GM23248 (cell line): Measurements from ENCODE around the gene NAA80. TPM values are rescaled to one million over a fixed set of nuclear protein-coding genes. Genes with fewer than 3 reads are reported as not detected.
"Not testable (repeated sequence)": the region's sequence is repeated elsewhere in the genome, so short reads cannot be mapped to it uniquely, and the experiment has no call there.

Experiments
- DNase-seq: peaks from one replicate; pipeline ENCODE4 v3.0.0-alpha.2; 2015
- H2AFZ ChIP-seq: fragments of 200-600 bp; sonication (generic); 2 replicates; pipeline ENCODE4 v1.6.1; 2016; ENCODE audit warnings: antibody characterized with exemption
- H3F3A ChIP-seq: fragments of 200-600 bp; sonication (generic); 2 replicates; pipeline ENCODE4 v1.6.1; 2016; ENCODE audit warnings: mild to moderate bottlenecking, antibody characterized with exemption, mixed run types; ENCODE audit not compliant: insufficient read depth
- H3K27ac ChIP-seq: fragments of 200-600 bp; sonication (generic); 2 replicates; pipeline ENCODE4 v1.5.1; 2016; ENCODE audit warnings: mild to moderate bottlenecking
- H3K27me3 ChIP-seq: fragments of 200-600 bp; sonication (generic); replicated peaks from 2 replicates; pipeline ENCODE4 v1.6.1; 2016; ENCODE audit warnings: mild to moderate bottlenecking; ENCODE audit not compliant: insufficient read depth
- H3K36me3 ChIP-seq: fragments of 200-600 bp; sonication (generic); 2 replicates; pipeline ENCODE4 v1.6.1; 2016; ENCODE audit warnings: low read depth, mild to moderate bottlenecking
- H3K4me1 ChIP-seq: fragments of 200-600 bp; sonication (generic); 2 replicates; pipeline ENCODE4 v1.6.1; 2016; ENCODE audit warnings: mild to moderate bottlenecking; ENCODE audit not compliant: insufficient read depth
- H3K4me2 ChIP-seq: fragments of 200-600 bp; sonication (generic); one replicate; pipeline ENCODE4 v1.6.1; 2016; ENCODE audit warnings: mild to moderate bottlenecking; ENCODE audit not compliant: unreplicated experiment
- H3K4me3 ChIP-seq: fragments of 200-600 bp; sonication (generic); 2 replicates; pipeline ENCODE4 v1.5.1; 2016; ENCODE audit warnings: mild to moderate bottlenecking
- H3K79me2 ChIP-seq: fragments of 200-600 bp; sonication (generic); 2 replicates; pipeline ENCODE4 v1.6.1; 2016; ENCODE audit warnings: mild to moderate bottlenecking; ENCODE audit not compliant: insufficient read depth
- H3K9ac ChIP-seq: fragments of 200-600 bp; sonication (generic); 2 replicates; pipeline ENCODE4 v1.6.1; 2016; ENCODE audit warnings: mild to moderate bottlenecking
- H3K9me2 ChIP-seq: fragments of 200-600 bp; sonication (generic); 2 replicates; pipeline ENCODE4 v1.6.1; 2016; ENCODE audit warnings: mixed run types, mild to moderate bottlenecking, moderate library complexity; ENCODE audit not compliant: insufficient read depth
- H3K9me3 ChIP-seq: fragments of 200-600 bp; sonication (generic); one replicate; pipeline ENCODE4 v1.6.1; 2017; ENCODE audit warnings: low read depth
- H4K20me1 ChIP-seq: fragments of 200-600 bp; sonication (generic); 2 replicates; pipeline ENCODE4 v1.6.0; 2016; ENCODE audit not compliant: insufficient read depth
- EZH2 ChIP-seq: fragments of 200-600 bp; sonication (generic); IDR thresholded peaks from 2 replicates; pipeline ENCODE4 v1.6.1; 2018; ENCODE audit warnings: antibody characterized with exemption, mild to moderate bottlenecking; ENCODE audit not compliant: insufficient read depth, poor library complexity, severe bottlenecking
- EZH2phosphoT487 ChIP-seq: fragments of 200-600 bp; sonication (generic); IDR thresholded peaks from 2 replicates; pipeline ENCODE4 v1.6.1; 2018; ENCODE audit warnings: antibody characterized with exemption, moderate library complexity, mild to moderate bottlenecking, low read depth; ENCODE audit not compliant: insufficient read depth
- WGBS, 2 experiments: methylation state at CpG; one replicate each; pipeline ENCODE4 v1.1.6; 2015 to 2017; ENCODE audit warnings: low lambda C conversion rate in 2 of 2, low coverage in 1 of 2; ENCODE audit errors: missing lambda C conversion rate in 2 of 2; 5-methylcytosine and 5-hydroxymethylcytosine counted together
- in situ Hi-C: fragments of 300-500 bp; cut with MboI; formaldehyde crosslinking; loops from 2 replicates; pipeline ENCODE4 v1.15.0; 2020
- polyA plus RNA-seq: library from polyadenylated mRNA; unstranded; fragments of >200 nt; fragmentation: Nextera tagmentation; extraction: Ambion mirVana; gene quantifications from 2 replicates; pipeline ENCODE4 v1.2.1, GENCODE V29; 2016
- total RNA-seq: library from RNA; depleted of rRNA; stranded (reverse); fragments of >200 nt; shearing (Covaris generic); gene quantifications from 2 replicates; pipeline ENCODE4 v1.2.3, GENCODE V29; 2014

Gene NAA80
- total and polyA plus RNA-seq, 2 experiments from 2014 or later: 7.8 to 10.8 TPM

DNA sequence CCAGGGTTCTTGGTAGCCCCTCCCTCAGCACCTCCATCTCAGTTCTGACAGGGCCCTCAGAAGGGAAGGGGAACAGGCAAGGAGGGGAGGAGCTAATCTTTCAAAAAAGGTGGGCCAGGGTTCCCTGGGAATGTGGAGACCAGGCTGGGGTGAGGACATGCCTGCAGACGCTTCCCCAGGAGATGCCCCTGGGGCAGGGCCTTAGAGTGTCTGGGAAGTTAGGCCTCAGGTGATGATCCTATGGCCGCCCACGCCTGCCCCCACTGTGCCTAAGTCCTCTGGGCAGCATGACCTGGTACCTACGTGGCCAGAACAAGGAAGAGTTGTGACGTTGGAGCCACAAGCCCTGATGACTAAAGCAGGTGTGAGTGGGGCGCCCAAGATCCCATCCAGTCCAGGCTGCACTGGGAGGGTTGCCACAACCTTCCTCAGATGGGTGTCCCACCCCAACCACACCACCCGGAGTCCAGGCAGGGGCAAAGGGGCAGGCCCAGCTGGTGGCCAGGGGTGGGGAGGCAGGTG lies 34.2 kb downstream of the NAA80 start:
- H3K79me2 ChIP-seq: no peaks in the 10 kb centered on the region
- H3K9me2 ChIP-seq: no peaks in the 10 kb centered on the region
- DNase-seq: no peak
- no peaks in the 10 kb centered on the region for H3K27me3 ChIP-seq
- TF ChIP-seq EZH2 (no peak), EZH2phosphoT487 (no peak)
- H3K4me1 ChIP-seq: peaks cover 37% of the 10 kb centered on the region
- in situ Hi-C loops: no loop called here
- no peaks in the 10 kb centered on the region for H3K36me3 ChIP-seq
- peaks cover 13% of the 10 kb centered on the region; the same call in 1 of the 2 replicates for H3F3A ChIP-seq
- peak overlapping the region; percentile 41; the same call in 1 of the 2 replicates for H3K9ac ChIP-seq
- WGBS, 2 experiments: 66 to 68% methylated on average over 7 of the region's 7 CpGs
- H4K20me1 ChIP-seq: no peaks in the 10 kb centered on the region
- no peaks in the 10 kb centered on the region for H3K9me3 ChIP-seq
- H3K4me2 ChIP-seq: no peak overlapping the region
- no peak overlapping the region for H2AFZ ChIP-seq
- no peak overlapping the region for H3K4me3 ChIP-seq
- peak overlapping the region; percentile 48 for H3K27ac ChIP-seq

DNA sequence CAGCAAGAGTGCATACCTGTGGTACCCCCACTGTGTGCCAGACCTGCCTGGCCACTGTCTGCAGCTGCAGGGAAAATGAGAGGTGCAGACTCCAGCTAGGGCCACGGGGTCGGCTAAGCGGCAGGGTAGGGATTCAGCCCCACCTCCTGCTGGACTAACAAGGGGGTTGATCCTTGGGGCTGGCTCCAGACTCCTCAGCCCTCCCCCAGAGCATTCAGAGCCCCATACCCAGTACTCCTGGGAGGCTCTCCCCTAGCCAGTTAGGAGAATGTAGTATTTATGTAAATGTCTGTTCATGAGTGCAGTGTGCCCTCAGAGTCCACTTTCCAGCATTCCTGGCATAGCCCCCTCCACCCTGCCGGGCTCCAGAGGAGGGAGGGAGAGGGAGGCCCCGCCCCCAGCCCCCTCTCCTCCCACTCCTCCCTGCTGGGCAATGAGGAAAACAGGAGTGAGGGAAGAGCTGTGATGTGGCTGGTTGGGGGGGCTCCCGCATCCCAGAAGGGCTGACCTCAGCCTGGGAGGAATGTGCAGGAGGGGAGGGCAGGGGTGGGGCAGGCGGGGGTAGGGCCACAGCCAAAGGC lies 34.7 kb downstream of the NAA80 start:
- in situ Hi-C loops: no loop called here

DNA sequence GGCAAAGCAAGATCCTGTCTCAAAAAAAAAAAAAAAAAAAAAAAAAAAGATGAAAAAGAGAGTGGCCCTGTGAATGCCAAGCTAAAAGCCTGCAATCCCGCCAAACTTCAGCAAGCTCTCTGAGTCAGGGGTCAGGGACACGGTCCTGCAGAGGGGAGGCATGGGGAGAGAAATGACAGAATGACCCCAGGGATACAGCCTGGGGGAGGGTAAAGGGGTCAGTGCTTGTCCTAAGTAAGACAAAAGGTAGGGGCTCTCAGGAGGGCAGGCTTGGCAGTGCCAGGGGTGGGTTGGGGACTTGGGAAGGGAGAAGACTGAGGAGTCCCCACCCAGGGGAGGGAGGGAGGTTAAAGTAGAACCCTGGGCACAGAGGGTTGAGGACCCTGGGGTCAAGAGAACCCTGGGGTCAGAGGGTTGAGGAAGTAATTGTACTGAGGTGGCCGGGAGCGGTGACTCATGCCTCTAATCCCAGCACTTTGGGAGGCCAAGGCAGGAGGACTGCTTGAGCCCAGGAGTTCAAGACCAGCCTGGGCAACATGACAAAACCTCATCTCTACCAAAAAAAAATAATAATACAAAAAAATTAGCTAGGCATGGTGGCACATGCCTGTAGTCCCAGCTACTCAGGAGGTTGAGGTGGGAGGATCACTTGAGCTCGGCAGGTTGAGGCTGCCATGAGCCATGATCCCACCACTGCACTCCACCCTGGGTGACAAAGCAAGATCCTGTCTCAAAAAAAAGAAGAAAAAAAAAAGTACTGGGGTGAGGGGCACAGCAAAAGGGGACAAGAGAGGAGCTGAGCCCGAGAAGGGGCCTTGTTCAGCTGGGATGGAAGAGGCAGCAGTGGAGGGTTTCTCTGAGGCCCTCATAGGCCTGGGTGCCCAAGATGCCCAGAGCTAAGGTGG lies 35.5 kb downstream of the NAA80 start:
- H3K27me3 ChIP-seq: no peaks in the 10 kb centered on the region
- peaks cover 19% of the 10 kb centered on the region for H3F3A ChIP-seq
- no peak overlapping the region for H2AFZ ChIP-seq
- H3K4me2 ChIP-seq: peak overlapping the region; percentile 23
- no peak overlapping the region for H3K4me3 ChIP-seq
- H3K9ac ChIP-seq: peak overlapping the region; percentile 41; the same call in 1 of the 2 replicates
- no peak for TF ChIP-seq EZH2
- no peak for TF ChIP-seq EZH2phosphoT487
- in situ Hi-C loops: no loop called here
- no peaks in the 10 kb centered on the region for H3K79me2 ChIP-seq
- no peaks in the 10 kb centered on the region for H3K9me2 ChIP-seq
- H4K20me1 ChIP-seq: no peaks in the 10 kb centered on the region
- peak overlapping the region; percentile 48 for H3K27ac ChIP-seq
- no peaks in the 10 kb centered on the region for H3K9me3 ChIP-seq
- peak; percentile 53 for DNase-seq
- H3K4me1 ChIP-seq: peaks cover 28% of the 10 kb centered on the region
- 40 to 55% methylated on average over 6 of the region's 6 CpGs for WGBS, 2 experiments
- H3K36me3 ChIP-seq: no peaks in the 10 kb centered on the region

More for the DNA sequence above, 34.7 kb downstream of the NAA80 start:
- no peak overlapping the region for H2AFZ ChIP-seq
- H3K4me2 ChIP-seq: peak overlapping the region; percentile 23
- 3 to 15% methylated on average over 6 to 7 of the region's 7 CpGs for WGBS, 2 experiments
- no peaks in the 10 kb centered on the region for H3K9me2 ChIP-seq
- no peaks in the 10 kb centered on the region for H3K9me3 ChIP-seq
- H3F3A ChIP-seq: peaks cover 13% of the 10 kb centered on the region
- DNase-seq: peak; percentile 83
- no peaks in the 10 kb centered on the region for H3K36me3 ChIP-seq
- H3K4me1 ChIP-seq: peaks cover 35% of the 10 kb centered on the region
- no peaks in the 10 kb centered on the region for H3K79me2 ChIP-seq
- TF ChIP-seq EZH2phosphoT487: no peak
- TF ChIP-seq EZH2: no peak
- peak overlapping the region; percentile 48 for H3K27ac ChIP-seq
- H3K4me3 ChIP-seq: no peak overlapping the region
- no peaks in the 10 kb centered on the region for H4K20me1 ChIP-seq
- H3K27me3 ChIP-seq: no peaks in the 10 kb centered on the region
- H3K9ac ChIP-seq: peak overlapping the region; percentile 41

DNA sequence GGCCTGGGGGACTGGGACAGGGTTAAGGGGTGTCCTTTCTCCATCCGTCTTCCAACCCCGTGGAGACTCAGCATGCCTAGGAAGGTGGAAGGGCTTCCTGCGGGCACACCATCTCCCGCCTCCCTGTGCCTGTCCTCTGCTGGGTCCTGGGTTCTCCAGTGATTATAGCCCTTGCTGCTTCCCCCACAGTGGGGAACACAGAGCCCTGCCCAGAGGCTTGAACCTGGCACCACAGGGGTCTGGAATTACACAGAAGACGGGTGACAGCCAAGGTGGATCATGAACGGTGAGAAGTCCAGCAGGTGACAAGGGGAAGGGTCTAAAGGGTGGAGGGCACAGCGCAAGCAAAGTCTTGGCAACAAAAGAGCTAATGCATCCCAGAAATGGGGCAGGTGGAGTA lies 36.4 kb downstream of the NAA80 start:
- Histone ChIP-seq H3K27ac (no peak overlapping the region), H3K4me1 (peaks cover 28% of the 10 kb centered on the region), H3K36me3 (no peaks in the 10 kb centered on the region), H3K4me2 (no peak overlapping the region), H3F3A (peaks cover 13% of the 10 kb centered on the region; the same call in 1 of the 2 replicates), H3K9ac (no peak overlapping the region), H3K9me3 (no peaks in the 10 kb centered on the region), H3K9me2 (no peaks in the 10 kb centered on the region), H4K20me1 (no peaks in the 10 kb centered on the region), H3K79me2 (no peaks in the 10 kb centered on the region), H3K4me3 (no peak overlapping the region), H2AFZ (no peak overlapping the region), H3K27me3 (no peaks in the 10 kb centered on the region)
- TF ChIP-seq EZH2phosphoT487 (no peak), EZH2 (no peak)
- no peak for DNase-seq
- WGBS, 2 experiments: 74 to 82% methylated on average over 7 of the region's 7 CpGs
- in situ Hi-C loops: no loop called here

DNA sequence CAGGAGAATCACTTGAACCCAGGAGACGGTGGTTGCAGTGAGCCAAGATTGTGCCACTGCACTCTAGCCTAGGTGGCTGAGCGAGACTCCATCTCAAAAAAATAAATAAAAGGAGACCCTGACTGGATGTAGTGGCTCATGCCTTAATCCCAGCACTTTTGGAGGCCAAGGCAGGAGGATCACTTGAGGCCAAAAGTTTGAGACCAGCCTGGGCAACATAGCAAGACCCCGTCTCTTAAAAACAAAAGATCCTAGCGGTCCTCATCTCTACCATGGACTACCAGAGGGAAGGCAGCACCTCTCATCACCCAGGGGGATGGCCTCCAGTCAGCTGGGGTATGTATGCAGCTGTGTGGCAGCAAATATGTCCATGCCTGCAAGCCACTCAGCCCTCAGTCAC lies 37.0 kb downstream of the NAA80 start:
- H3F3A ChIP-seq: peaks cover 13% of the 10 kb centered on the region; the same call in 1 of the 2 replicates
- H3K4me2 ChIP-seq, H3K79me2 ChIP-seq, H4K20me1 ChIP-seq, in situ Hi-C loops, H3K27ac ChIP-seq, H2AFZ ChIP-seq, H3K36me3 ChIP-seq, H3K4me3 ChIP-seq, H3K9me2 ChIP-seq, H3K9ac ChIP-seq, H3K27me3 ChIP-seq, DNase-seq, H3K9me3 ChIP-seq: not testable (repeated sequence)
- H3K4me1 ChIP-seq: peaks cover 22% of the 10 kb centered on the region
- WGBS, 2 experiments: 82 to 94% methylated on average over 4 of the region's 4 CpGs
